ENCODE data around the gene RELN. TPM values are rescaled to one million over a fixed set of nuclear protein-coding genes. Genes with fewer than 3 reads are reported as not detected.

The RELN gene
- polyA plus RNA-seq, 1 donor (not counting 4 experiments of a cell fraction or from before 2014, with no cell fraction given): not detected

DNA sequence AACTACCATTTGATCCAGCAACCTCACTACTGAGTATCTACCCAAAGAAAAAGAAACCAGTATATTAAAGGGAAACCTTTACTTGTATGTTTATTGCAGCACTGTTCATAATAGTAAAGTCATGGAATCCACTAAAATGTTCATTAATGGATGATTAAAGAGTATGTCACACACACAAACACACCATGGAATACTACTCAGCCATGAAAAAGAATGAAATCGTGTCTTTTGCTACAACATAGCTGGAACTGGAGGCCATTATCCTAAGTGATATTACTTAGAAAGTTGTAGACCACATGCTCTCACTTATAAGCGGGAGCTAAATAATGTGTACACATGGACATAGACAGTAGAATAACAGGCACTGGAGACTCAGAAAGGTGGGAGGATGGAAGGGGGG, 340.4 kb downstream of the RELN start:
- no peaks in the 10 kb centered on the region for H3K27me3 ChIP-seq (ENCODE audit: control insufficient read depth, extremely low read depth, insufficient read depth, low read length)
- dilution Hi-C loops (cut with MboI; ENCODE audit: extremely low pct_ligation_motif_present, low sequenced_read_pairs): no loop called here
- no peak overlapping the region for H3K4me3 ChIP-seq (ENCODE audit: control insufficient read depth in 2 of 3, extremely low read depth in 1 of 3, insufficient read depth in 2 of 3, low read depth in 1 of 3, low read length in 3 of 3)
- no peaks in the 10 kb centered on the region for H3K4me1 ChIP-seq (ENCODE audit: control insufficient read depth, extremely low read depth, insufficient read depth, low read length)
- FAIRE-seq (no peak), DNase-seq (ENCODE audit: low read depth, low spot score) (no peak)
- TF ChIP-seq EZH2 (IDR thresholded peaks at IDR 0.05; ENCODE audit: low read length): no peak
- TF ChIP-seq, protein P1, sequence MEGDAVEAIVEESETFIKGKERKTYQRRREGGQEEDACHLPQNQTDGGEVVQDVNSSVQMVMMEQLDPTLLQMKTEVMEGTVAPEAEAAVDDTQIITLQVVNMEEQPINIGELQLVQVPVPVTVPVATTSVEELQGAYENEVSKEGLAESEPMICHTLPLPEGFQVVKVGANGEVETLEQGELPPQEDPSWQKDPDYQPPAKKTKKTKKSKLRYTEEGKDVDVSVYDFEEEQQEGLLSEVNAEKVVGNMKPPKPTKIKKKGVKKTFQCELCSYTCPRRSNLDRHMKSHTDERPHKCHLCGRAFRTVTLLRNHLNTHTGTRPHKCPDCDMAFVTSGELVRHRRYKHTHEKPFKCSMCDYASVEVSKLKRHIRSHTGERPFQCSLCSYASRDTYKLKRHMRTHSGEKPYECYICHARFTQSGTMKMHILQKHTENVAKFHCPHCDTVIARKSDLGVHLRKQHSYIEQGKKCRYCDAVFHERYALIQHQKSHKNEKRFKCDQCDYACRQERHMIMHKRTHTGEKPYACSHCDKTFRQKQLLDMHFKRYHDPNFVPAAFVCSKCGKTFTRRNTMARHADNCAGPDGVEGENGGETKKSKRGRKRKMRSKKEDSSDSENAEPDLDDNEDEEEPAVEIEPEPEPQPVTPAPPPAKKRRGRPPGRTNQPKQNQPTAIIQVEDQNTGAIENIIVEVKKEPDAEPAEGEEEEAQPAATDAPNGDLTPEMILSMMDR (optimal IDR thresholded peaks at IDR 0.05 in 1 of 3, IDR thresholded peaks at IDR 0.05 in 1 of 3, conservative IDR thresholded peaks at IDR 0.05 in 1 of 3; ENCODE audit: extremely low read depth in 1 of 3, insufficient read depth in 2 of 3, low read length in 3 of 3): no peak
- no peaks in the 10 kb centered on the region for H3K9me3 ChIP-seq (ENCODE audit: control insufficient read depth, low read depth, low read length)
- no peaks in the 10 kb centered on the region for H3K9me1 ChIP-seq (ENCODE audit: control insufficient read depth, extremely low read depth, insufficient read depth, low read length)
- no peak overlapping the region for H2AFZ ChIP-seq (ENCODE audit: control insufficient read depth, low read length)
- no peaks in the 10 kb centered on the region for H4K20me1 ChIP-seq (ENCODE audit: control insufficient read depth, extremely low read depth, insufficient read depth, low read length)
- no peak overlapping the region for H3K9ac ChIP-seq (ENCODE audit: control insufficient read depth, extremely low read depth, insufficient read depth, low read length)
- no peak overlapping the region for H3K4me2 ChIP-seq (ENCODE audit: control insufficient read depth, extremely low read depth, insufficient read depth, low read depth, low read length)
- no peaks in the 10 kb centered on the region for H3K36me3 ChIP-seq (ENCODE audit: control insufficient read depth in 2 of 2, extremely low read depth in 1 of 2, insufficient read depth in 2 of 2, low read length in 2 of 2)
- no peaks in the 10 kb centered on the region for H3K79me2 ChIP-seq (ENCODE audit: control insufficient read depth, insufficient read depth, low read length)
- H3K27ac ChIP-seq (ENCODE audit: control insufficient read depth, insufficient read depth, low read length): no peak overlapping the region

DNA sequence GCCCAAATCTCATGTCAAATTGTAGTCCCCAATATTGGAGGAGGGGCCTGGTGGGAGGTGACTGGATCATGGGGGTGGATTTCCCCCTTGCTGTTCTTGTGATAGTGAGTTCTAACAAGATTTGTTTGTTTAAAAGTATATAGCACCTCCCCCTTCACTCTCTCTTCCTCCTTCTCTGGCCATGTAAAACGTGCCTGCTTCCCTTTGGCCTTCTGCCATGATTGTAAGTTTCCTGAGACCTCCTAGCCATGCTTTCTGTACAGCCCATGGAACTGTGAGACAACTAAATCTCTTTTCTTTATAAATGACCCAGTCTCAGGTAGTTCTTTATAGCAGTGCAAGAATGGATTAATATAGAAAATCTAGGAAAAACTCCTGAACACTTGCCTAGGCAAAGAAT, 341.3 kb downstream of the RELN start:
- H4K20me1 ChIP-seq (ENCODE audit: control insufficient read depth, extremely low read depth, insufficient read depth, low read length): no peaks in the 10 kb centered on the region
- H3K36me3 ChIP-seq (ENCODE audit: control insufficient read depth in 2 of 2, extremely low read depth in 1 of 2, insufficient read depth in 2 of 2, low read length in 2 of 2): no peaks in the 10 kb centered on the region
- no peak for FAIRE-seq
- no peak overlapping the region for H3K27ac ChIP-seq (ENCODE audit: control insufficient read depth, insufficient read depth, low read length)
- DNase-seq (ENCODE audit: low read depth, low spot score): no peak
- no peaks in the 10 kb centered on the region for H3K27me3 ChIP-seq (ENCODE audit: control insufficient read depth, extremely low read depth, insufficient read depth, low read length)
- dilution Hi-C loops (cut with MboI; ENCODE audit: extremely low pct_ligation_motif_present, low sequenced_read_pairs): no loop called here
- H3K4me1 ChIP-seq (ENCODE audit: control insufficient read depth, extremely low read depth, insufficient read depth, low read length): no peaks in the 10 kb centered on the region
- no peak for TF ChIP-seq EZH2 (IDR thresholded peaks at IDR 0.05; ENCODE audit: low read length)
- TF ChIP-seq, protein P1 (optimal IDR thresholded peaks at IDR 0.05 in 1 of 3, IDR thresholded peaks at IDR 0.05 in 1 of 3, conservative IDR thresholded peaks at IDR 0.05 in 1 of 3; ENCODE audit: extremely low read depth in 1 of 3, insufficient read depth in 2 of 3, low read length in 3 of 3): no peak
- H3K9ac ChIP-seq (ENCODE audit: control insufficient read depth, extremely low read depth, insufficient read depth, low read length): no peak overlapping the region
- H3K79me2 ChIP-seq (ENCODE audit: control insufficient read depth, insufficient read depth, low read length): no peaks in the 10 kb centered on the region
- H3K9me3 ChIP-seq (ENCODE audit: control insufficient read depth, low read depth, low read length): no peaks in the 10 kb centered on the region
- H3K4me3 ChIP-seq (ENCODE audit: control insufficient read depth in 2 of 3, extremely low read depth in 1 of 3, insufficient read depth in 2 of 3, low read depth in 1 of 3, low read length in 3 of 3): no peak overlapping the region
- H2AFZ ChIP-seq (ENCODE audit: control insufficient read depth, low read length): no peak overlapping the region
- H3K9me1 ChIP-seq (ENCODE audit: control insufficient read depth, extremely low read depth, insufficient read depth, low read length): no peaks in the 10 kb centered on the region
- H3K4me2 ChIP-seq (ENCODE audit: control insufficient read depth, extremely low read depth, insufficient read depth, low read depth, low read length): no peak overlapping the region

Measured in keratinocyte (primary cell).